Stimulated activated CD4-positive, alpha-beta T cell treated with anti-CD3 and anti-CD28 coated beads, Interleukin-2, amount 100 ng/mL, for 24 hours (primary cell): ENCODE data around the gene SCEL.
"Not testable (repeated sequence)": the region's sequence is repeated elsewhere in the genome, so short reads cannot be mapped to it uniquely, and the experiment has no call there.

ENCODE experiments used
- DNase-seq, 2 donors: peaks; one replicate each; pipeline ENCODE4 v3.0.0-alpha.2; 2020

The SCEL gene

GRCh38 chr13:77535448-77535847, at the start of gene SCEL:
Gene SCEL (plus strand): TSS chr13:77535706. CDS start chr13:77555876, 20,170 bp downstream.
- DNase-seq: no peak

GRCh38 chr13:77489566-77490337, 45.8 kb upstream of the SCEL start:
- no peak for DNase-seq

GRCh38 chr13:77492982-77493381, 42.5 kb upstream of the SCEL start:
- no peak for DNase-seq

- DNase-seq: no peak
Measured at GRCh38 chr13:77494226-77494625, 41.3 kb upstream of the SCEL start.

GRCh38 chr13:77497350-77497749, 38.2 kb upstream of the SCEL start:
- DNase-seq: no peak

GRCh38 chr13:77497835-77498234, 37.7 kb upstream of the SCEL start:
- no peak for DNase-seq

GRCh38 chr13:77502104-77502720, 33.3 kb upstream of the SCEL start:
- DNase-seq: no peak

- no peak for DNase-seq
Measured at GRCh38 chr13:77503398-77503797, 32.1 kb upstream of the SCEL start.

- DNase-seq: no peak
Measured at GRCh38 chr13:77506874-77507273, 28.6 kb upstream of the SCEL start.

- DNase-seq: no peak
Measured at GRCh38 chr13:77507931-77508776, 27.4 kb upstream of the SCEL start.

- DNase-seq: no peak
Measured at GRCh38 chr13:77508959-77509620, 26.4 kb upstream of the SCEL start.

- DNase-seq: no peak
Measured at GRCh38 chr13:77510156-77510555, 25.4 kb upstream of the SCEL start.

- DNase-seq: no peak
Measured at GRCh38 chr13:77511552-77511951, 24.0 kb upstream of the SCEL start.

GRCh38 chr13:77513719-77514335, 21.7 kb upstream of the SCEL start:
- DNase-seq: no peak

GRCh38 chr13:77514336-77514726, 21.2 kb upstream of the SCEL start:
- DNase-seq: no peak

- no peak for DNase-seq
Measured at GRCh38 chr13:77515785-77516184, 19.7 kb upstream of the SCEL start.

- DNase-seq: peak in 1 of 2 donors; percentile 6
Measured at GRCh38 chr13:77516342-77516789, 19.1 kb upstream of the SCEL start.

- no peak for DNase-seq
Measured at GRCh38 chr13:77518266-77518665, 17.2 kb upstream of the SCEL start.

- not testable (repeated sequence) for DNase-seq
Measured at GRCh38 chr13:77519396-77519795, 16.1 kb upstream of the SCEL start.

- DNase-seq: no peak
Measured at GRCh38 chr13:77519808-77520207, 15.7 kb upstream of the SCEL start.

GRCh38 chr13:77521194-77521593, 14.3 kb upstream of the SCEL start:
- DNase-seq: no peak

GRCh38 chr13:77521595-77522367, 13.7 kb upstream of the SCEL start:
- DNase-seq: no peak
